Measurements from ENCODE around the gene DUSP23.

Gene DUSP23

DNA sequence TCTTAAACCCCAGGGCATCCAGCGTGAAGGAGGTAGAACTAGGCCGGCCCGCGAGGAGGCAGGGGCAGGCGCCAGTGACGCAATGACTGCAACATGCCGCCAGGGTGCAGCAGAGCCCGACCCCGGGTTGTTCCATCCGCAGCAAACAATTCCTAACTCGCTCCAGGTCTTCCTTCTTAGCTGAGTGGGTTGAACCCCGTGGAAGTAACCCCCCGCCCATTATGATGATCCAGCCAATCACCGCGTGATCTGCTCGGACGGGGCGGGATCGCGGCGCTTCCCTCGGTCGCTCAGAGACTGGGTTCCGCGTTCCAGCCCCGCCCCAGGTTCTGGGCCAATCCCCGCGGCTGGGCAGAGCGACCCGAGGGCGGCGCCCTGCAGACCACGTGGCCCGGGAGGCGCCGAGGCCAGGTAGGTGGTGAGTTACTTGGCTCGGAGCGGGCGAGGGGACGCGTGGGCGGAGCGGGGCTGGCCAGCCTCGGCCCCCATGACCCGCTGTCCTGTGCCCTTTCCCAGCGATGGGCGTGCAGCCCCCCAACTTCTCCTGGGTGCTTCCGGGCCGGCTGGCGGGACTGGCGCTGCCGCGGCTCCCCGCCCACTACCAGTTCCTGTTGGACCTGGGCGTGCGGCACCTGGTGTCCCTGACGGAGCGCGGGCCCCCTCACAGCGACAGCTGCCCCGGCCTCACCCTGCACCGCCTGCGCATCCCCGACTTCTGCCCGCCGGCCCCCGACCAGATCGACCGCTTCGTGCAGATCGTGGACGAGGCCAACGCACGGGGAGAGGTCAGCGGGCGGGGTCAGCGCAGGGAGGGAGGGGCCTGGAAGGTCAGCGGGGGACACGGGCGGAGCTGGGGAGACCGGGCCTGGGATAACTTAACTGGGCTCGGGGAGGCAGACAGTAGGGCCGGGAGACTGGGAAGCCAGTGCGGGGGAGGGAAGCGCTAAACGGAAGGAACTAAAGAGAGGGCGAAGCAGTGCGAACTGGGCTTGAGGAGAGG, at the start of gene DUSP23:
DUSP23 (plus strand) TSS at position 380 of the 1,000 bp plus-strand sequence; CDS start at position 519, 139 bp downstream.
- DNase-seq = peak; percentile 99

DNA sequence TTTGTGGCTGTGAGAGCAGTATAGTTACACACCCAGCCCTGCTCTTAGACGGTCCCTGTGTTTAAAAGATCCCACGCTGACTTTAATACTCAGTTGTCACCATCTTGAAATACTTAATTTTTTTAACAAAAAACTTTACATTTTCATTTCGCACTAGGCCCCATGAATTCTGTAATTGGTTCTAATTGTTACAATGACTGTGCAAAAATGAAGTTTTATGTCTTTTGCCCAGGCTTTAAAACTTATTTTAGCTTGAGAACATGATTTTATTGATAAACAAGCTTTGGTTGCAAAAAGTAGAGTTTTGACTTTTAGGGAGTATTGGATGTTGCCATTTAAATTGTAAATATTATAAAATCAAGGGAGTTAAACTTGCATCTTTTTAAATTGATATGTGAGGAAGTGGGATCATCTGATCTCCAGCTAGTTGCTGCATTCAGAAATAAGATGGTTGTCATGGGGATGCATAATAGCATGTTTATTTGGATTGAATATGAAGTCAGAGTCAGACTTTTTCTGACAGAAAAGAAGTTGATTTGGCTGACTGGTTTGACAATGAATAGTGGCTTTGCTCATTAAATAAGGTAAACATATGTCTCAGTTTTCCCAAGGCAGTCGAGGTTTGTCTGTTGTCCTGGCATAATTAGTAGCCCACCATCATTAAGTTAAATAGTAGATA, 43.4 kb upstream of the DUSP23 start:
- no peak for DNase-seq

DNA sequence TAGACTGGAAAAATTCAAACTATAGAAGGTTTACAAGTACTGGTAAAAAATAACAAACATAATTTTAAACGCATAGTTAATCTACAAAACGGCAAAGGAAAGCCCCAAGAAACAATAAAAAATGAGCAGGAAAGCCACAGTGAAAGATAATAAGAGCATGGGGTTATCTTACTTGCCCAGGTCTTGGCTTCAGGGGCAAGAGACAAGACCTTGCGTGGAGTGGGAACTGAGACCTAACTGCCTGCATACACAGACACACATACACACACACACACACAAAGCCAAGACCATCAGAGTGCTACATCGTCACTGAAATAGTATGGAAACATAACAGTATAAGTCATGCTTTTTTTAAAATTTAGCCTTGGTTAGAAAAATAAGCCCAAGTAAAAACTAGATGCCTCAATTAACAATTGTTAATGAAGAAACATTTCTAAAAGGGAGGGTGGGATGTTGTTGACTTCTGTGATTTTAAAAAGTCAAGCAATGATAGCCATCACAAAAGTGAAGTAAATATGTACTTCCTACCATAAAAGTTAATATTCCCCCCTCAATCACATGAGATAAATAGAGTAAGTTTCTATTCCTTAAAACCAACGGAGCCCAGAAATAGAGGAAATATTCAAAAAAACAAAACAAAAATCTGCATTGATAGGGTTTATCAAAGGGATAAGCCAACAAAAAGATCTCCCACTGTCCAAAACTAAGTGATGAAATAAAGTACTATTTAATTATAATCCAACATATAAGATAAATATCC, 36.9 kb upstream of the DUSP23 start:
- peak; percentile 82 for DNase-seq

DNA sequence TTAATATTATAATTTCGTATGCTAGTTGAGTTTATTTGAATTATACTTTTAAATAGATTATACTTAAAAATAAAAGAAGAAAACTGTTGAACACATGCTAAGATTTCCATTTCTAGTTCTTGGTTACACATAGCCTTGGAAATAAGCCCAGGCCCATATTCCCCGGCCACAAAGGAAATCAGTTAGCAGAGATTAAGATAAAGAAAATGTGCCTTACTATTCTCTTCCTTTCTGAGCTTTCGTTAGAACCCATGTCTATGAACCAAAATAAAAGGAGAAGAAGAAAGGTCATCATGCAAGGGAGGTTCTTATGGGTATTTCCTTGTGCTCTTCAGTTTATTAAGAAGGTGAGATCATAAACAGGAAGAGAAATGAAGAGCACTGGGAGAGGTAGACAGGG, 34.1 kb upstream of the DUSP23 start:
- DNase-seq = peak; percentile 61

DNA sequence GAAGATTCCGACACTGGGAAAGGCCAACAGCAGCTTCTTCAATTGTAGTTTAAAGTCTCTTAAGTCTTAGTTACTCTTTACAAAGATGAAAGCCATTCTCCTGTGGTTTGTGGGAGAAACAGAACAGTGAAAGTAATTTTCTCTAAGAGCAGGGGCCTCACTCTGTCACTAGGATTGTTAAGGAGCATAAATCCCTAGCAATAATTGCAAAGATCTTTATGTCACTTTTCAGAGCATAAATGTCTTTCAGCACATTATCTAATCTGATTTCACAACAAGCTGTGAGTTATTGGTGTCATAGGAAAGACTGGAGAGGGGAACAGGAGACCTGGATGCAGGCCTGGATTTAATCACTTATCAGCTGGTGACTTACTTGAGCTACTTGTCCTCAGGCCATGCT, 32.4 kb upstream of the DUSP23 start:
- peak; percentile 30 for DNase-seq

DNA sequence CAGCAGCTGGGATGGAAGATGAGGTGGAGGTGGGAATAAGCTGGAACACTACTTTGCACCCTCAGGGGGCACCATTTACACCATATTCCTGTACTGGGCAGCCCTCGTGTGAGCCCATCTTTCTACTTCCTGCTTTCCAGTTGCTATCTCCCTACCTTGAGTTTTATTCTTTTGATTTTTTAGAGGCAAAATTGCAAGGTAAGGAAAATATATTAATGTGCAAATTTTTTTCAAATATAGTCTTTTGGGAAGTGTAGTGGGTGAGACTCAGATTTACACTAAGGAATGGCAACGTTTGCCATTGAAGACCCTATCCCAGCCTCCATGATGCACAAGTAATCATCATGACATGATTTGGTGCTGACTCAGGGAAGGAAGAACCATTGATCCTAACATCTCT, 31.1 kb upstream of the DUSP23 start:
- no peak for DNase-seq

DNA sequence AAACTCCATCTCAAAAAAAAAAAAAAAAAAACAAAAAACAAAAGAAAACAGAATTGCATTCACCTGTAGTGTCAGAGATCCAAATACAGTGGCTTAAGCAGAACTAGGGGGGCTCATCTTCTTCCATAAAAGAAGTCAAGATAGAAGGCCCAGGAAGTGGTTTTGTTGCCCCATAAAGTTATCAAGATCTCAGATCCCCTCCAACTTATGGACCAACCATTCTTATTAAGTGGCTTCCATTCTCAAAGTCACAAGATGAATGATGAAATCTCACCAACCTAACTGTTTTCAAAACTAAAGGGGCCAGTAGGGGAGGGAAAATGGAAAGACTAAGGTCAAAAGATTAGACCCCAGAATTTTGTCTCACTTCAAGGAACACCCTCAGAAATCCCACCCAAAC, 30.1 kb upstream of the DUSP23 start:
- peak; percentile 38 for DNase-seq

DNA sequence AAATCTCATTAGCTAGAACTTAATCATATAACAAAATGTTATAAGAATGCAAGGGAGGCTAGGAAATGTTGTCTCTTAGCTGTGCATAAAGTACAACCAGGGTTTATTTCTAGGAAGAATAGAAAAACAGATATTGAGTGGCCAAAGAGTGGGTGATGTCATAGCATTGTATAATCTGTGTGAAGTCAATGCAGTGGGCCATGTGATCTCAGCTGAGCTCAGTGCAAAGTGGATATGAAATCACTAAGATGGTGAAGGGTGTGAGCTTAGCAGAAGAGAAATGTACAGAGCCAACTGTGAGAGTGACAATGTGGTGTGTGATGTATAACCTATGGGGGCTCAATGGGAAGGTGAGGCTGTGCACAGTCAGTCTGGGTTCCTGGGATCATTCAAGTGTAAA, 29.7 kb upstream of the DUSP23 start:
- peak; percentile 44 for DNase-seq

DNA sequence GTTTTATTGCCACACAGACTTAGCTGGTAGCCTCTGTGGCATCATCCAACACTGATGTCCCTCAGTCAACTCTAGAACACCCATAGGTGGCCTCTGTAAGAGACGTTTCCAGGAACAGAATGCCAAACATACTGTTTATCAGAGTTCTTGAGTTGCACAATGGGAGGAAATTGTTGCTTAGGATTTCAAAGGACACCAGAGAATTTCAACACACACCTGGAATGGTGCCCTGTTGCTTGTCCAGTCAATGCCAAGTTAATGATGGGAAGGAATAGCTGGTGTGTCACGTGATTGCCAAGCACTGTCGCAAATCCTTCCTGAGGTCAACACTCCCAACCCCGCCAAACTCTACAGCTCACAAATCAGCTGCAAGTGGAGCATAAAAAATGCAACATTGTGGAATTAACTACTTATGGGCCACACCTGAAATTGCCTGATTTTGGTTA, 28.6 kb upstream of the DUSP23 start:
- no peak for DNase-seq

DNA sequence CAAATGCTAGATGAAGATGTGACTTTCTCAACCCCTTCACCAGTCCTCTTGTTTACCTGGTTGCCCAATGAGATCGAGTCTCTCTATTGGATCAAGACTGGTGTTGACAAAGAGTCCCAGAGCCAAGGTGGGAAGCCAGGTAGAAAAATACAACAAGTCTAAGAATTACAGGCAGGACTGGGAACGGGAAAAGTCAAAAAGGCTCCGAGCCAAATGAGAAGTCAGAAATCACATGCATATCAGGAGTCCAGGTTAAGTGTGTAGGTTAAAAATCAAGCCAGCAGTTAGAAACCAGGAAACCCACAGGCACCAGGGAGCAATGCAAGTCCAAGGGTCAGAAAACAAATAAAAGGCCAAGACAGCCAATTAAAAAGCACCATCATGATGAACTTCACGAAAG, 27.4 kb upstream of the DUSP23 start:
- no peak for DNase-seq

DNA sequence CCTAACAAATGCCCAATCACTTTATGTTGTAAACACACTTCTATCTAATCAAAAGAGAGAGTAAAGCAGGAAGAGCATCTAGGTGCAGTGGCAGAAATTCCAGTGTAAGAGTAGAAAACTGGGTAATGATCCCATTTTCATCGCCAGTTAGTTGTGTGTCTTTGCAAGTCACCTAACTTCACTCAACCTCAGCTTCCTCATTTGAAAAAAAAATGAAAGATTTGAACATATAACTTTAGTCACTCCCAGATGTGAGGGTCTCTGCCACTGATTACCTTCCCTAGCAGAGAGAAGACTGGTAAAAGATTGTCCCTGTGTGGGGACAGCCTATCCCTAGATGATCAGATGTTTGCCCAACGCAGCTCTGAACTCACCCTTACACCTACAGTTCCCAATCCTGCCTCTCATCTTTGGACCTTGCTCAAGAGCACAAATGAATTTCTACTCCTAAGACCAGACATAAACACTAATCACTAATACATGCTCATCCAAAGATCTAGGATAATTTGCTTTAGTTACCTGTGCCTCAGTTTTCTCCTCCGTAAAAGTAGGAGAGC, 25.2 kb upstream of the DUSP23 start:
- DNase-seq = peak; percentile 46

DNA sequence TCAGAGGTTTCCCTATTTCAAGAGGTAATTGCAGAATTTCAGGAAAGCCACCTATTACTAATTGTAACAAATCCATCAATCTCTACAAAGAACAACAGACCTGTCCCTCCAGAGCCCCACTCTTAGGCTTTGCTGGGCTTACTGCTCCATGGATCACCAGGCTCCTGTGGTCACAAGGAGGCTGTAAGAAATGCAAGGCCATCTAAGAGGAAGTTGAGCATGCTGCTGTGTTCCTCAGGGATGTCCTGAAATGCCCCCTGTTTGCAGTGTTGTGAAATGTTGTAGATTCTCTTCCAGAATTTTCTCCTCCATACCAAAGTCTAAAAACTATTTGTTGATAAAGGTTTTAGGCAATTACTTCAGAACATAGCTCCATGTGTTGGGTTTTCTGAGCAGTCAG, 24.4 kb upstream of the DUSP23 start:
- peak; percentile 78 for DNase-seq

DNA sequence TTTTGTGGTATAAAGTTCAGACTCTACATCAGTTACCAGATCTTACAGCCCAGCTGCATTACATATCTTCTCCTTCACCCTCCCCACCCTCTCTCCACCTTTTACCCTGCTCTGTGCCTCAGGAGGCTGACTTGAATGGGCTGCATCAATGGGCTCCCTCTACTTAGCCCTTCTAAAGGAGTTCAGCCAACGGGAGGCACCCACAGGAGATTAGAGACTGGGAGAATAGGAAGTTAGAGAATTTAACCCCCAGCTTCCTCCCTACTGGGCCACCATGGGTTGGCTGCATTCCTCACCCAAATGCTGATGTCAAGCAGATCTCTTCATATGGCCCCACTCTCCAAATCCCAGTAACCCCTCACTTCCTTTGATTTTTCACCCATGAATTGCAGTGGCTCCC, 17.1 kb upstream of the DUSP23 start:
- peak; percentile 49 for DNase-seq

DNA sequence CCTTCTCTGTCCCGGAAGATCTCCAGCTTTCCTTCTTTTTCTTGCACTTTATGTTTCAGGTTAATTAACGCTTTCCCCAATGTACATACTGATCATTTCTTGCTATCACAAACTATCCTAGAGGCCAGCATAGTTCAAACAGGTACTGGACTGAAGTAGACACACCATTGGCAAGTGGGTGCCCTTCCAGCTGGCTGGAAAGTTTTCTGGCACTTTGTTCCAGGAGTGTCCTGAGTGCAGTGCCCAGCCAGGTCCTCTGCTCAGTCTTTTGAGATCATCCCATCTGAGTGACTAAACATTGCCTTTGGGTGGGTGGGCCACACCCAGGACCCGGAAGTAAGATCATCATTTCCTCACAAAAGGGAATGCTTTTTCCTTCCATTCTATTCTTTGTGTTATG, 15.0 kb upstream of the DUSP23 start:
- DNase-seq = no peak

DNA sequence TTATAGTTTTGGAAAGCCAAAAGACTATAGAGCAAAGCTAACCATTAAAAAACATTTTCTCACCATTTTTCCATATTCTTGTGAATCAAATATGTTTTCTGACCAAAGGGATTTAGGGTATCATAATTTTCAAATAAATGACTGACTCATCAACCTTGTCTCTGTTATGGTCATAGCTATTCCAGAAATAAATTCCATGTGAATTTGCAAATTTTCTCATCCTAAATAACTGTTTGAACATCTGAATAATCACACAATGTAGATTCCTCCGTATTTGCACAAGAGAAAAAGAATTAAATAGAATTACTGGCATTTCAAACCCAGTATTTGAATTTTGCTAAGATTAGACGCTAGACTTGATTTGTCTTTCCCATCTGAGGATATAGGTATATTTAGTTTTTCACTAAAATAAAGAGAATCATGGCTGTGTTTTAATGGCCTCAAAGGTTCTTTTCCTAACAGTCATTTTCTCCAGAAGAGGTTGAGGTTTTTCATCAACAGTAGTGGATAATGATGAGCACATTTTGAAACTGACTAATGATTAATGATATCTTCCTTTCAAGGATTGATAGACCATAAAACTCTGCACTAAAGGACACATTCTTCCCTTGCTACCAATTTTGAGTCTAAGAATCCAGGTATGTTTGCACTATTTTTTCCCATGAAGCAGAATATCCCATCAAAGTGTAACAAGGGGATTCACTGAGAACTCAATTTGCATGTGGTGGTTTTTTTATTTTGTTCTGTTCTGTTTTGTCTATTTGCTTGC, 9.5 kb upstream of the DUSP23 start:
- no peak for DNase-seq

DNA sequence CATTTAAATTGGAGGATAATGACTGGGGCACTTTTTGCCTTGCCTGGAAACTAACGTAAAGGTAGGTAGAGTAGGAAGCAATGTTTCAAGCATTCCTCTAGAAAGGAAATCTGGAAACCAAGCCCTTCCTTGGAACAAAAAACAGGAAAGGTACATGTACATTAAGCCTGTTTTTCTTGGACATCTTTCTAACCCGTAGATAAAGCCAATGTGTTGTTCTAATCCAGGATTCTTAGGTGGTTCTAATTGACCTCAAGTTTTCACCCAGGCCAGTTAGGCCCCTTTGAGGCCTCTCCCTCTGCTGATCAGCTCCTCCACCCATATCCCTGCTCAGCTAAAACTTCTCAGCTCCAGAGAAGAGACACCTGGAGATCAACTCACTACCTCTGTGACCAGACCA, 6.3 kb upstream of the DUSP23 start:
- no peak for DNase-seq

DNA sequence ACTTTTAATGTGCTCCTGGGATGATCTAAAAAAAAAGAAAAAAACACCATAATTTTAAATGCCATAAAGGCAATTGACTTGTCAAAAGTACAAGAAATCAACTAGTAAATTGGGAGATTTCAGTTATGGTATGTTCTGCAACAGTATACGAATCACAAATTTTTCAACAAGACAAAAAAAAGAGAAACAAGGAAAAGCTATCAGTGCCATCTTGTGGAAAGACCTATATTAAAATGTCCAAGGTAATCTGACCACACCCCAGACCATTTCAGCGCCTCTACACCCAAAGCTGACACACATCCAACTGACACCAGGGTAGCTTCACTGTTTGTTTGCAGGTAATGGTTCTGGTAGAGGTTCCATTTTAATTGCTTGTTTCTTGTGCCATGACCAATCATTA, 5.0 kb upstream of the DUSP23 start:
- peak; percentile 61 for DNase-seq

DNA sequence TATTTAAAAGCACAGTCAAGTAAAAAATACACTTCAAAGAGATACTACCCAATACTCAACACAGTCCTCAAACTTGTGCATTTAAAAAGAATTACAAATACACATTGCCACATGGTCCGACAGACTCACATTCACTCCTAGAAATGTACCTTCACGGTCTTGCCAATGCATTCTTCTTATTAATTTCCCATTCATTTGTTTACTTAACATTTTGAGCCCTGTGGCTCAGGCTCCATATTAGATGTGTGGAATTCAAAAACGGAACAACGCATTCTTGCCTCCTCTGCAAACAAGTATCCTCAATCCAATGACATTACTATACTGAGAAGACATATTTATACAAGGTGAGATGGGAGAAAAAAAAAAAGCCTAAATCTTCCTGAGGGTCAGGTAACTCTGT, 2.5 kb upstream of the DUSP23 start:
- DNase-seq = no peak

DNA sequence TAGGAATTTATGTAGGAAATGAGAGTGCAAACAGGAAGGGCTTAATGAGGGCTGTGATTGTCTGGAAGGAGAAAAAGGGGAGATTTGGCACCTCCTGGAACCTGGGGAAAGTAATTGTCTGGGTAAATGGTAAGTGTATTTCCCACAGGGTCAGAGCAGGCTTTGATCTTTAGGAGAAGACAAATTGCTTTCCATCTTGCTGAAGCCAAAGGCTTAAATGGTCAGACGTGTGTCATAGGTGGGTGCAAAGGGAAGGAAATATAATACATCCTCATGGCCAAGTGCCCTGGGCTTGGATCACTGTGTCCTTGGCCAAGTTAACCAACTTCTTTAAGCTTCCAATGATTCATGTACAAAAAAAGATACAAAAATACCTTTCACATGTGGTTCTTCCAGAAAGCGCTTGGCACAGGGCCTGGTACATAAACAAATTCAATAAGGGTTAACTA, 1.3 kb upstream of the DUSP23 start:
- no peak for DNase-seq

DNA sequence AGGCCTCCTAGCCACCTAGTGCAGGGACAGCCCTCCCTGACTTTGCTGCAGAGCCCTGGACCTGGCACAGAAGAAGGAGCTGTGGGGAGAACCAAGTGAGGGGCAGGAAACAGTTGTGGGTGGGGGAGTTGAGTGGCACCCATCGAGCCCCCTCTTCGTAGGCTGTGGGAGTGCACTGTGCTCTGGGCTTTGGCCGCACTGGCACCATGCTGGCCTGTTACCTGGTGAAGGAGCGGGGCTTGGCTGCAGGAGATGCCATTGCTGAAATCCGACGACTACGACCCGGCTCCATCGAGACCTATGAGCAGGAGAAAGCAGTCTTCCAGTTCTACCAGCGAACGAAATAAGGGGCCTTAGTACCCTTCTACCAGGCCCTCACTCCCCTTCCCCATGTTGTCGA, 1.2 kb downstream of the DUSP23 start:
- DNase-seq = no peak

DNA sequence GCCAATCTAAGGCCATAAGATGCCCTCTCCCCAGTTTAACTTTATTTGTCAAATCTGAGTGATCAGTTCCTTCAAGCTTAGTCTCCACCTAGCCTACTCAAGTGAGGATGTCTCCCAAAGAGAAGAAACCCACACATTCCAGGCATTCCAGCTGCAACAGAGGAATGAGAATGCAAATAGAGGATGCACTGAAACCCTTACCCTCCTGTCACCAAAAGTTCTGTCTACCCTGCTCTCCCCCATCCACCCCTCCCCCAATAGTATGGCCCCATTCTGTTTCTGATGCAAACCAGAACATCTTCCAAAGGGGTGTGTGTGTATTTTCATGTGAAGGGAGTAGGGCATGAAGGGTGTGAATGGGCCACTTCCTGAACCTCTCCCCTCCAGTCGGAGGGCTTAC, 3.0 kb downstream of the DUSP23 start:
- DNase-seq = no peak

DNA sequence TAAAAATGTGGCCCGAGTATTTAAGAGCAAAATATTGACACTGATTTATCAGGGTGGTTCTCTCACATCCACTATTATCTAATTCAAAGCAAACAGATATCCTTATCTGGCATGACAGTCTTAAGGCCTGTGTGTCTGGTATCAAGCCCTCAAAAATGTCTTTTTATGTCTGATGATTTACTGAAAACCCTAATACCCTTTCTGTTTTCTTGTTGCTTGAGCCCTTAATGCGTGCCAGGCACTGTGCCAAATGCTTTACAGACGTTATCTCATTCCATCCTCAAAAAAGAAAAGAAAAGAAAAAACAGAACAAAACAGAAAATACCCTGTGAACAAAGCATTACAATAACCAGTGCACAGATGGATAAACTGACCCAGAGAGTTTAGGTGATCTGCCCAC, 5.7 kb downstream of the DUSP23 start:
- no peak for DNase-seq
